ENCODE measurements around the gene NLE1. TPM values are rescaled to one million over a fixed set of nuclear protein-coding genes. Genes with fewer than 3 reads are reported as not detected.
A peak's percentile ranks its signal among the peaks of the same experiment; 100 is the strongest.
"Not testable (repeated sequence)": the region's sequence is repeated elsewhere in the genome, so short reads cannot be mapped to it uniquely, and the experiment has no call there.

NLE1 gene
- total RNA-seq, 1 experiment from 2014 or later = 23.3 TPM

- intact Hi-C loops (cut with micrococcal nuclease; ENCODE audit: unreplicated experiment) = no loop called here
- BruUV-seq (replicated peaks) = TSS peak; percentile 30
- H3K36me3 ChIP-seq (ENCODE audit: insufficient read depth, low read length, poor library complexity, severe bottlenecking) = no peaks in the 10 kb centered on the region
- POLR2A ChIA-PET (ENCODE audit: low non-redundant PET) = no interaction called here
- CTCF ChIA-PET = no interaction called here
- no peaks in the 10 kb centered on the region for H3K9me3 ChIP-seq (ENCODE audit: low read depth, low read length, poor library complexity, severe bottlenecking)
- peak; percentile 54 for DNase-seq (ENCODE audit: low spot score)
- H3K4me1 ChIP-seq (ENCODE audit: insufficient read depth, low read length, poor library complexity, severe bottlenecking) = no peaks in the 10 kb centered on the region
- no peak overlapping the region for H3K27ac ChIP-seq (ENCODE audit: low read depth, low read length, poor library complexity, severe bottlenecking)
- no peak for TF ChIP-seq EZH2 (IDR thresholded peaks at IDR 0.05; ENCODE audit: borderline replicate concordance, low read depth, low read length, poor library complexity, severe bottlenecking)
- TF ChIP-seq CTCF (conservative IDR thresholded peaks at IDR 0.05; ENCODE audit: low read depth, low read length) = peak; percentile 24; the same call in 1 of the 2 replicates
- no peaks in the 10 kb centered on the region for H3K27me3 ChIP-seq (replicated peaks; ENCODE audit: insufficient read depth, low read depth, low read length, poor library complexity)
- H3K4me3 ChIP-seq (ENCODE audit: low read depth, low read length, poor library complexity, severe bottlenecking) = no peak overlapping the region
Measured at GRCh38 chr17:35117984-35118383, 24.1 kb downstream of the NLE1 start.

- POLR2A ChIA-PET (ENCODE audit: low non-redundant PET) = no interaction called here
- intact Hi-C loops (cut with micrococcal nuclease; ENCODE audit: unreplicated experiment) = no loop called here
- BruUV-seq (replicated peaks) = no TSS peak
Measured at GRCh38 chr17:35116845-35117244, 25.3 kb downstream of the NLE1 start.

GRCh38 chr17:35110791-35111190 is 31.3 kb downstream of the NLE1 start:
- H3K27ac ChIP-seq (ENCODE audit: low read depth, low read length, poor library complexity, severe bottlenecking); intact Hi-C loops (cut with micrococcal nuclease; ENCODE audit: unreplicated experiment); H3K9me3 ChIP-seq (ENCODE audit: low read depth, low read length, poor library complexity, severe bottlenecking); H3K4me1 ChIP-seq (ENCODE audit: insufficient read depth, low read length, poor library complexity, severe bottlenecking); POLR2A ChIA-PET (ENCODE audit: low non-redundant PET); H3K4me3 ChIP-seq (ENCODE audit: low read depth, low read length, poor library complexity, severe bottlenecking); BruUV-seq (replicated peaks); DNase-seq (ENCODE audit: low spot score); H3K36me3 ChIP-seq (ENCODE audit: insufficient read depth, low read length, poor library complexity, severe bottlenecking); H3K27me3 ChIP-seq (replicated peaks; ENCODE audit: insufficient read depth, low read depth, low read length, poor library complexity); CTCF ChIA-PET: not testable (repeated sequence)

More at GRCh38 chr17:35116845-35117244, 25.3 kb downstream of the NLE1 start:
- DNase-seq (ENCODE audit: low spot score) = no peak
- Histone ChIP-seq H3K4me1 (ENCODE audit: insufficient read depth, low read length, poor library complexity, severe bottlenecking) (no peaks in the 10 kb centered on the region), H3K9me3 (ENCODE audit: low read depth, low read length, poor library complexity, severe bottlenecking) (no peaks in the 10 kb centered on the region), H3K27me3 (replicated peaks; ENCODE audit: insufficient read depth, low read depth, low read length, poor library complexity) (no peaks in the 10 kb centered on the region), H3K27ac (ENCODE audit: low read depth, low read length, poor library complexity, severe bottlenecking) (no peak overlapping the region), H3K4me3 (ENCODE audit: low read depth, low read length, poor library complexity, severe bottlenecking) (no peak overlapping the region), H3K36me3 (ENCODE audit: insufficient read depth, low read length, poor library complexity, severe bottlenecking) (no peaks in the 10 kb centered on the region)
- no peak for TF ChIP-seq CTCF (conservative IDR thresholded peaks at IDR 0.05; ENCODE audit: low read depth, low read length)
- TF ChIP-seq EZH2 (IDR thresholded peaks at IDR 0.05; ENCODE audit: borderline replicate concordance, low read depth, low read length, poor library complexity, severe bottlenecking) = no peak
- CTCF ChIA-PET = no interaction called here

- Histone ChIP-seq H3K36me3 (ENCODE audit: insufficient read depth, low read length, poor library complexity, severe bottlenecking) (no peaks in the 10 kb centered on the region), H3K27me3 (replicated peaks; ENCODE audit: insufficient read depth, low read depth, low read length, poor library complexity) (no peaks in the 10 kb centered on the region), H3K4me1 (ENCODE audit: insufficient read depth, low read length, poor library complexity, severe bottlenecking) (no peaks in the 10 kb centered on the region), H3K27ac (ENCODE audit: low read depth, low read length, poor library complexity, severe bottlenecking) (no peak overlapping the region), H3K9me3 (ENCODE audit: low read depth, low read length, poor library complexity, severe bottlenecking) (no peaks in the 10 kb centered on the region), H3K4me3 (ENCODE audit: low read depth, low read length, poor library complexity, severe bottlenecking) (no peak overlapping the region)
- ChIA-PET POLR2A (ENCODE audit: low non-redundant PET) (no interaction called here), CTCF (no interaction called here)
- DNase-seq (ENCODE audit: low spot score) = no peak
- intact Hi-C loops (cut with micrococcal nuclease; ENCODE audit: unreplicated experiment) = no loop called here
- TF ChIP-seq EZH2 (IDR thresholded peaks at IDR 0.05; ENCODE audit: borderline replicate concordance, low read depth, low read length, poor library complexity, severe bottlenecking) = no peak
- TF ChIP-seq CTCF (conservative IDR thresholded peaks at IDR 0.05; ENCODE audit: low read depth, low read length) = no peak
- no TSS peak for BruUV-seq (replicated peaks)
Measured at GRCh38 chr17:35104844-35105450, 37.2 kb downstream of the NLE1 start.
